Stimulated activated naive CD8-positive, alpha-beta T cell treated with anti-CD3 and anti-CD28 coated beads, Interleukin-15, amount 100 ng/mL, for 72 hours (primary cell): ENCODE data around the gene PPP6R2.
"Not testable (repeated sequence)": the region's sequence is repeated elsewhere in the genome, so short reads cannot be mapped to it uniquely, and the experiment has no call there.

ENCODE experiments used
- ATAC-seq: fragments of 150-1000 bp; cut with Tn5 transposase; 2 replicates; pipeline ENCODE4 v1.10.0; 2021; ENCODE audit warnings: mild to moderate bottlenecking, moderate library complexity
- DNase-seq, 2 donors: peaks; one replicate each; pipeline ENCODE4 v3.0.0; 2021 to 2022
- H3K27ac Mint-ChIP-seq, 2 donors: one replicate each; pipeline ENCODE4 v1.8.0; 2022; ENCODE audit warnings: mild to moderate bottlenecking in 2 of 2, mixed read lengths in 2 of 2, moderate library complexity in 2 of 2
- H3K27me3 Mint-ChIP-seq: one replicate; pipeline ENCODE4 v1.8.0; 2022; ENCODE audit warnings: mixed read lengths
- H3K4me1 Mint-ChIP-seq: one replicate; pipeline ENCODE4 v1.8.0; 2022; ENCODE audit warnings: mild to moderate bottlenecking, mixed read lengths
- H3K4me3 Mint-ChIP-seq, 2 donors: one replicate each; pipeline ENCODE4 v1.8.0; 2022; ENCODE audit warnings: mild to moderate bottlenecking in 2 of 2, mixed read lengths in 2 of 2, moderate library complexity in 1 of 2
- H3K9me3 Mint-ChIP-seq, 2 donors: one replicate each; pipeline ENCODE4 v1.8.0; 2022; ENCODE audit warnings: mixed read lengths in 2 of 2

The PPP6R2 gene

DNA sequence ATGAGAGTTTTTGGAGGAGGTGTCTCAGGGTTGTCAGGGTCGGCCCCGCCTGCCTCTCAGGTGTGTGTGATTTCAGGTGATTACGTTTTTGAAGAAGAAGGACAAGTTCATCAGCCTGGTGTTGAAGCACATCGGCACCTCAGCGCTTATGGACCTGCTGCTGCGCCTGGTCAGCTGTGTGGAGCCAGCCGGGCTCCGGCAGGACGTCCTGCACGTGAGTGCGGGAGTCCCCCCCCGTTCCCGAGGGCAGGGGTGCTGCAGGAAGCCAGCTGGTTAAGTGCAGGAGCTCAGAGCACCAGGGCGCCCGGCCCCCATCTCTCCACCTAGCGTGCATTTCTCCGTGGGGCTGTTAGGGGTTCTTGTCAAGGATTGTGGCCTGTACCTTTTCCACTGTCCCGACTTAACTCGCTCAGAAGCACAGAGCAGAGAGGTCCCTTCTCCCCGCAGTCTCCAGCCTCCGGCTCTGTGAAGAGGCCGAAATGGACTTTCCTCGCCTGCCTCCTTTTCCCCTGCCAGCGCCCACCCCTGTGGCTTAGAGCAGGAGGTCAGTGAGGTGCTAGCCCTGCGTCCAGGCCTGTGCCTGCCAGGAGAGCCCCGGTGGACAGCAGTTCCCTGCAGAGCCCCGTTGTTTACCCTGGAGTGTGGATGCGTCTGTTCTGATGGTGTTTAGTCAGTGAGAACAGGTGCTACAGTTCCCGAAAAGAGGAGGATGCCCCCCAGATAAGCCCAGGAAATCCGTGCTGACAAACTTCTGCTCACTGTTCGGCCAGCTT lies 71.5 kb downstream of the PPP6R2 start:
- Mint-ChIP-seq H3K27ac (peak overlapping the region in 1 of 2 donors; percentile 48), H3K9me3 (no peaks in the 10 kb centered on the region), H3K4me3 (no peak overlapping the region), H3K4me1 (no peaks in the 10 kb centered on the region), H3K27me3 (no peaks in the 10 kb centered on the region)
- DNase-seq (no peak), ATAC-seq (no peak)

DNA sequence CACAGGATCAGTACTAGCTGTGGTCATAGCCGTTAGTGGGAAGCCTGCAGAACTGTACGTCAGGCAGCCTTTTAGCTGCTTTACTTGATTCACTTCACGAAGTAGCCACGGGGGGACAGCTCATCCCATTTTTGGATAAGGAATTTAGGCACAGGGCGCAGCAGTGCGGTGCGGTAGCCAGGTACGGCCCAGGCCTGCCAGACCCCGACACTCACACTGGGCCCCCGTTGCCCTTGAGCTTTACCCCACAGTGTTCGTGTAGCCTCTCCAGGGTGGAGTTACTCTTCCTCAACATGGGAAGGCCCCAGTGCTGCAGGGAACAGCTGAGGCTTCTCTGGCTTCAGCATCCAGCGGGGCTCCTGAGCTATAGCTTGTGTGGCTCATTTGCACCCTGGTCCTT lies 72.3 kb downstream of the PPP6R2 start:
- ATAC-seq (no peak), DNase-seq (no peak)
- Mint-ChIP-seq H3K27me3 (no peaks in the 10 kb centered on the region), H3K4me3 (no peak overlapping the region), H3K9me3 (no peaks in the 10 kb centered on the region), H3K27ac (no peak overlapping the region), H3K4me1 (no peaks in the 10 kb centered on the region)

DNA sequence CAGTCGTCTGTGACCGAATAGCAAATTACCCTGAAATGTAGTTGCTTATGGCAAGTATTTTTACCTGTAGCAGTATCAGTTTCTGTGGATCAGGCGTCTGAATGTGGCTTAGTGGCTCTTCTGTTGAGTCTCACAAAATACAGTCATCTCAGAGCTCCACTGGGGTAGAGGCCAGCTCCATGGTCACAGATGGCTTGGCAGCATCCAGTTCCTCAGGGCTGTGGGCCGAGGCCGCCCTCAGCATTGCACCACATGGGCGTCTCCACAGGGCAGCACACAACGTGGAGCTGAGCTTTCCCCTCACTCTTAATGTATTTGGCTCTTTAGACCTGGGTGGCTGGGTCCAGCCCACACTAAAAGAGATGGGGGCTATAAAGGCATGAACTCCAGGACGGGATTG lies 73.9 kb downstream of the PPP6R2 start:
- DNase-seq (no peak), ATAC-seq (no peak)
- no peak overlapping the region for H3K4me3 Mint-ChIP-seq
- H3K4me1 Mint-ChIP-seq, result no peaks in the 10 kb centered on the region
- no peaks in the 10 kb centered on the region for H3K9me3 Mint-ChIP-seq
- H3K27me3 Mint-ChIP-seq, result no peaks in the 10 kb centered on the region
- H3K27ac Mint-ChIP-seq, result no peak overlapping the region

DNA sequence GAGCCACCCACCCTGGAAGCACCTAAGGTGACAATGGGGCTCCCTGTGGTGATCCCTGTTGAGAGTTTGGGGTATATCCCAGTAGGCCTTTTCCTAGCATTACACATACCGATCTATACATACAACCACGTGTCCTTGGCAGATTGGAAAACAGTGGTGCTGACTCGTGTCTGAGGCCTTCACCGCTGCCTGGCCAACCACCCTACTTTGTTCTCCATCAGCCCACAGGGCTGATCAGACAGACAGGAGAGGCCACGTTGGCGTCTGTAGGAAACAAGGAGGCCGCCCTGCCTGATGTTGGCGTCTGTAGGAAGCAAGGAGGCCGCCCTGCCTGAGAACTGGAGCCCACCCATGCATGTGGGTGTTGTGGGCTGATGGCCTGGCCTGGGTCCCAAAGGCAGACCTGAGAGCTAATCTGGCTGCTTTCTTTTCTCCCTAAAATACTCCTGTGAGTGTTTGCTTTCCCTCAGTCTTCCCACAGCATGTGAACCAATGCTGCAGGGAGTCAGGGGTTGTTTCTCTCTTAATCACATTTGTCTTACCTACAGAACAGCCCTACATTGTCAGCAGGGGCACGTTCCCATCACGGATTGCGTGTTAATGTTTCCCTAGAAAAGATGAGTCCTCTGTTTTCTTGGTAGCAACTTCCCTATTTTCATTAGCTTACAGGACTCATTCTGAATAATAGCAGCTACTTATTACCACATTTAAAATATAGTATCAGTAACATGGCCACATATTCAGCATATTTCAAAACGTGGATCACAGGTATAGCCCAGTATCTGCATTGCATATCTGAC lies 74.5 kb downstream of the PPP6R2 start:
- Mint-ChIP-seq H3K9me3 (no peaks in the 10 kb centered on the region), H3K27ac (no peak overlapping the region), H3K4me3 (no peak overlapping the region), H3K27me3 (no peaks in the 10 kb centered on the region), H3K4me1 (no peaks in the 10 kb centered on the region)
- ATAC-seq, result no peak
- DNase-seq, result no peak

DNA sequence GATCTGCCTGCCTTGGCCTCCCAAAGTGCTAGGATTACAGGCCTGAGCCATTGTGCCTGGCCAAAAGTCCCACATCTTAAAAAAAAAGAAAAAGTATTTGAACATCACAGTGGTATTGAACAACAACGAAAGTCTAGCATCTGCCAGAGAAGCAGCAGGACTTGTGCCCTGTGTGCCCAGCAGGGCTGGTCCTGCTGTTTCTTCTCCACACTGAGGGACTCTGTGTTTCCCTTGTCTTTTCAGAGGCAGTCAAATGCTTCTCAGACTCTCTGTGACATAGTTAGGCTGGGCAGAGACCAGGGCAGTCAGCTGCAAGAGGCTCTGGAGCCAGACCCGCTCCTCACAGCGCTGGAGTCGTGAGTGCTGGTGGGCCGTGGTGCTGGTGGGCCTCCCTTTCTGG lies 75.5 kb downstream of the PPP6R2 start:
- ATAC-seq (no peak), DNase-seq (no peak)
- H3K4me3 Mint-ChIP-seq, result no peak overlapping the region
- peak overlapping the region in 1 of 2 donors; percentile 6 for H3K27ac Mint-ChIP-seq
- no peaks in the 10 kb centered on the region for H3K27me3 Mint-ChIP-seq
- no peaks in the 10 kb centered on the region for H3K9me3 Mint-ChIP-seq
- no peaks in the 10 kb centered on the region for H3K4me1 Mint-ChIP-seq

DNA sequence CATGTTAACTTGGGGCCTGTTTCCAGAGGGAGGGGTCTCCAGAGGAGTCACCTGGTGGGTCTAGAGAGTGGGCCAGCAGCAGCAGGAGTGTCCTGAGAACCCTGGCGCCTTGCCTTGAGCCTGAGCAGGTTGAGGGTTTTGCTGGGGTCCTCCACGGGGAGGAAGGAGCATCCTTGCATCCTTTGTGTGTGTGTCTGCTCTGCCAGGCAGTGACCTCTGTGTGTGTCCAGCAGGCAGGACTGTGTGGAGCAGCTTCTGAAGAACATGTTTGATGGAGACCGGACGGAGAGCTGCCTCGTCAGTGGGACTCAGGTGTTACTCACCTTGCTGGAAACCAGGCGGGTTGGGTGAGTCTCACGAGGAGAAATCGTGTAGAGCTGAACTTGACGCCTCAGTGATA lies 76.0 kb downstream of the PPP6R2 start:
- H3K27ac Mint-ChIP-seq, result peak overlapping the region in 1 of 2 donors; percentile 9
- ATAC-seq (no peak), DNase-seq (no peak)
- no peak overlapping the region for H3K4me3 Mint-ChIP-seq
- H3K27me3 Mint-ChIP-seq, result no peaks in the 10 kb centered on the region
- H3K9me3 Mint-ChIP-seq, result no peaks in the 10 kb centered on the region
- no peaks in the 10 kb centered on the region for H3K4me1 Mint-ChIP-seq

DNA sequence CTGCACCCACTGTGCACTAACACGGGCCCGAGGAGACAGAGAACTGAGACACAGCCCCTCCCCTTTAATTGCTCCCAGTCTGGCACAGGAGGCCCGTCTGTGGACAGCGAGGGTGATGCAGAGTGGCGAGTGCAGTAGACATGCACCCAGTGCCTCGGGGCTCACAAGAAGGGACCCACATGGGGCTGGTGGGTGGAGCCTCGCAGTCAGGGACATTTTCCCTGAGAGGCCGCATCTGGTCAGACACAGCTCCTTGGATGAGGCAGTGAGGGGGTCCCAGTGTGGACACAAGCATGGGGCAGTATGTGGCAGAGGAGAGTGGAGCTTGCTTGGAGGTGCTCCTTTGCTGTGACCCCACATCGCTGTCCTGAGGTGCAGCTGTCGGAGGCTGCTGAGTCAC lies 76.9 kb downstream of the PPP6R2 start:
- Mint-ChIP-seq H3K27ac (peak overlapping the region; percentile 29 to 73), H3K4me1 (no peaks in the 10 kb centered on the region), H3K27me3 (no peaks in the 10 kb centered on the region), H3K9me3 (no peaks in the 10 kb centered on the region), H3K4me3 (no peak overlapping the region)
- no peak for DNase-seq
- no peak for ATAC-seq

DNA sequence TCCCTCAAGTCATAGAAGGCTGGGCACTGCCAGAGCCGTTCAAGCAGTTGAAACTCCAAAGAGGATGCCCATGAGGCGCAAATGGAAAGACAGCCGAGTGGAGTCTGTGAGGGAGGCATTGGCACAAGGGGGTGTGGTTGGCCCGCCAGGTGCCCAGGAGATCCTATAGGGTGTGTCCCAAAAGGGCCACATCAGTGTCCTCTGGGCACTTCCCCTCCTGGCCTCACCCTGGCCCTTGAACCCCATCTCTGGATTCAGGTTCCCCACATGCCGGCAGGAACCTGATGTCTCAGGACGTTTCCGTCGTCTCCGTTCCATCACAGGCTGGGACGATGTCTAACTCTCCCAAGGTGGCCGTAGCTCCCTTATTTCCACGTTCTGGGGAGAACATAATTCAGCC lies 77.5 kb downstream of the PPP6R2 start:
- Mint-ChIP-seq H3K4me3 (no peak overlapping the region), H3K9me3 (no peaks in the 10 kb centered on the region)

DNA sequence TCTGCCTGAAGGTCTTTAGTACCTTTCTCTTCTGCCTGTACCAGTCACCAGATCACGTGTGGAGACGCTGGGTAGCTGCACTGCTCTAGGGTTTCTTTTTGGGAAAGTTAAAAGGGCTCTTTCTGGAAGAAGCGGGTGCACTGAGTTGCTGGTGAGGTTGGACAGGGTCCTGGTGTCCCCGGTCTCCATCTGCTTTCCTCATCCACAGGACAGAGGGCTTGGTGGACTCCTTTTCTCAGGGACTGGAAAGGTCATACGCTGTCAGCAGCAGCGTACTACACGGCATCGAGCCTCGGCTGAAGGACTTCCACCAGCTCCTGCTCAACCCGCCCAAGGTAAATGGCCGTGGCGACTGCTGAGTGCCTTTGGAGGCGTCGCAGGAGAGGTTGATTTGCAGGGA lies 78.9 kb downstream of the PPP6R2 start:
- ATAC-seq, result no peak
- DNase-seq, result no peak
- no peak overlapping the region for H3K27ac Mint-ChIP-seq
- H3K9me3 Mint-ChIP-seq, result no peaks in the 10 kb centered on the region
- H3K27me3 Mint-ChIP-seq, result no peaks in the 10 kb centered on the region
- no peaks in the 10 kb centered on the region for H3K4me1 Mint-ChIP-seq
- no peak overlapping the region for H3K4me3 Mint-ChIP-seq

More for the DNA sequence above, 77.5 kb downstream of the PPP6R2 start:
- Mint-ChIP-seq H3K27ac (no peak overlapping the region), H3K27me3 (no peaks in the 10 kb centered on the region), H3K4me1 (no peaks in the 10 kb centered on the region)
- ATAC-seq, result no peak
- no peak for DNase-seq

DNA sequence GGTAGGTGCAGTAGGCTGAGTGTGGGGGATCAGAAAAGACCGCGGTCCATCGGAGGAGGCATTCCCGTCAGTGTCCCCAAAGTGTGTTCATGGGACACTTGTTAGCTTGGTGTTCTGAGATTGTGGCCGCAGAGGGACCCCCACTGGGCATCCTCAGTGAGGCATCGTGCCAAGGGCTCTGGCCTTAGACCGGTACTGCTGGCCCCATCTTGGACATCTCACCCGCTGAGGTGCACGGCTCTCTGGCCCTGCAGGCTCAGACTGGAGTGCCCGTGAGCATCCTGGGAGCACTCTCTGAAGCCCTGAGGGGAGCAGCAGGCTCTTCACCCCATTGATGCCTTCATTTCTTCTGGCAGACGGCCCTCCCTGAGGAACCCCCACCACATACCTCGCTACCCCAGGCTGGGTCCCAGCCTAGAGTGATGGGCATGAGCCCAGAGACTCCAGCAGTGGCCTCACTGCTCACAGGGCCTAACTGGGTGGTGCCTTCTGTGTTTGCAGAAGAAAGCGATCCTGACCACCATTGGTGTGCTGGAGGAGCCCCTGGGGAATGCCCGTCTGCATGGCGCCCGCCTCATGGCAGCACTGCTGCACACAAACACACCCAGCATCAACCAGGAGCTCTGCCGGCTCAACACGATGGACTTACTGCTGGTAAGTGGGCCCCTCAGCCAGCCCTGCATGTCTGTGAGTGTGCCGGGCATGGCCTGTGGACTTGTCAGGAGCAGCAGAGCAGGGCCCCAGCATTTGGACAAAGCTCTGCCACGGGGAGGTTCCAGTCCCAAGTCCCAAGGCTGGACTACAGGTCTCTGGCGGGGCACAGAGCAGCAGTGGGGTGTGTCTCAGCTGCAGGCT lies 80.1 kb downstream of the PPP6R2 start:
- Mint-ChIP-seq H3K27me3 (no peaks in the 10 kb centered on the region), H3K27ac (no peak overlapping the region), H3K9me3 (no peaks in the 10 kb centered on the region), H3K4me3 (no peak overlapping the region), H3K4me1 (no peaks in the 10 kb centered on the region)
- ATAC-seq (no peak), DNase-seq (no peak)

DNA sequence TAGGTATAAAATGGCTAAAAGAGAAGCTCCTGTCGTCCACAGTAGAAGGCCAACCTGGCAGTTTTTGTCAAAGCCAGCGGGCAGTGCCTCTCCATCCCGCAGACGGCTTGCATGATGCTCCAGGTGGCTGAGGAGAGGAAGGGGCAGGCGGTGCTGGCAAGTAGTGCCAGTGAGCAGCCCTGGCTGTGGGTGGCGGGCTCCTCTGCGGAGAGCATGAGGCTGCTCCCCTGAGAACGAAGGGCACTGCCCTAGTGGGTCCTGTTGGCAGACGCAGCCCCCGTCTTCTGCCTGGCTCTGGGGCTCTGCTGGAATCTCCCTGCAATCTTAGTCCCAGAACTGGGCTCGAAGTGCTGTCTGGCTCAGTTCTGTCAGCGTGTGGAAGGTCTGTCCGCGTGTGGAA lies 80.8 kb downstream of the PPP6R2 start:
- Mint-ChIP-seq H3K9me3 (no peaks in the 10 kb centered on the region), H3K4me3 (no peak overlapping the region), H3K27me3 (no peaks in the 10 kb centered on the region), H3K4me1 (no peaks in the 10 kb centered on the region), H3K27ac (no peak overlapping the region)
- ATAC-seq (no peak), DNase-seq (no peak)

DNA sequence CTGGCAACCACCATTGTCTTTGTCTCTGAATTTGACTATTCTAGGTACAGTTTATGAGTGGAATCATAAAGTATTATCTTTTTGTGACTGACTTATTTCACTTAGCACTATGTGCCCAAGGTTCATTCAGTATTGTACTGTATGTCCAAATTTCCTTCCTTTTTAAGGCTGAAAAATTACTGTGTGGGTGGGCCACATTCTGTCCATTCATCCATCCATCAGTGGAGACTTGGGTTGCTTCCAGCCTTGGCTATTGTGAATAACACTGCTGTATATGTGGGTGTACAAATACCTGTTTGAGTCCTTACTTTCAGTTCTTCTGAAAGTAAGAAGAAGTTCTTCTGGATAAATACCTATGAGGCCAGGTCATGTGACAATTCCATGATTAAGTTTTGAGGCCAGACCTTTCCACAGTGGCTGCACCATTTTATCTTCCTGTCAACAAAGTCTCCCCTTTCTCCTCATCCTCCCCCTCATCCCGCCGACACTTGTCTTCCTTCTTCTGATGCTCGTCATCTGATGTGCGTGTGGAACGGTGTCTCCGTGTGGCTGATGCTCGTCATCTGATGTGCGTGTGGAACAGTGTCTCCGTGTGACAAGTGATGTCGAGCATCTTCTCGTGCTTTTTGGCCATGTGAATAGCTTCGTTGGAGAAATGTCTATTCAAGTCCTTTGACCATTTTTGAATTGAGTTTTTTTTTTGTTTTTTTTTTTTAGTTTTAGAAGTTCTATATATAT lies 82.2 kb downstream of the PPP6R2 start:
- ATAC-seq (no peak), DNase-seq (no peak)
- Mint-ChIP-seq H3K27ac (peak overlapping the region in 1 of 2 donors; percentile 21), H3K4me1 (no peaks in the 10 kb centered on the region), H3K9me3 (no peaks in the 10 kb centered on the region), H3K4me3 (no peak overlapping the region), H3K27me3 (no peaks in the 10 kb centered on the region)

DNA sequence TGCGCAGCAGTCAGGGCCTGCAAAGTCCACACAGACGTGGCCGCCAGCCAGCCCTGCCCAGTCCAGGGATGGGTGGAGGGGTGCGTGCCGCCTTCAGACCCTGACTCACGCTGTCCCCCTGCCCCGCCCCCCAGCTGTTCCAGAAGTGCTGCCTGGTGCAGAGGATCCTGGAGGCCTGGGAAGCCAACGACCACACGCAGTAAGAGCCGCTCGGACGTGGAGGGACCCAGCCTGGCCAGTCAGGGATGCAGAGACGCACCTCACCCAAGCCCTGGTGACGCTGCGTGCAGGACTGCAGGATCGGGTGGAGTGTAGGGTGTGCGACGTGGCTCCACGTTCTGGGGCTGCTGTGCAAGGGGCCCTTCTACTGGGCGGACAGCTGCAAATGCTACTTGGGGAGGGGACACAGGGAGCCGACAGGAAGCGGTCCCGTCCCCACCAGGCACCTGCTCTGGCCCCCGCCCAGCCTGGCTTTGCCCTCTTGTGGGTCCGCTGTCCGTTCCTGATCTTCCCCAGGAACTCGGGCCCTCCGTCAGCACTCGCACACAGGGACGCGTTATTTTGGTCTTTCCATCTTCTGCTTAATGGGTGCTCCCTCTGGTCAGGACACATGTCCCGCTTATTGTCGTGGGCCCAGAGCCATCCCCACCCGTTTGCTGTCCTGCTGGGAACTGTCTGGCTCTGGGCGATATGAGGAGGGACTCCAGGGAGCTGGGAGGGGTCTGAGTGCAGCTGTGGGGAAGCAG lies 89.2 kb downstream of the PPP6R2 start:
- DNase-seq (no peak), ATAC-seq (peak; percentile 26)
- no peaks in the 10 kb centered on the region for H3K4me1 Mint-ChIP-seq
- H3K27me3 Mint-ChIP-seq, result no peaks in the 10 kb centered on the region
- no peak overlapping the region for H3K4me3 Mint-ChIP-seq
- H3K9me3 Mint-ChIP-seq, result no peaks in the 10 kb centered on the region
- H3K27ac Mint-ChIP-seq, result no peak overlapping the region

DNA sequence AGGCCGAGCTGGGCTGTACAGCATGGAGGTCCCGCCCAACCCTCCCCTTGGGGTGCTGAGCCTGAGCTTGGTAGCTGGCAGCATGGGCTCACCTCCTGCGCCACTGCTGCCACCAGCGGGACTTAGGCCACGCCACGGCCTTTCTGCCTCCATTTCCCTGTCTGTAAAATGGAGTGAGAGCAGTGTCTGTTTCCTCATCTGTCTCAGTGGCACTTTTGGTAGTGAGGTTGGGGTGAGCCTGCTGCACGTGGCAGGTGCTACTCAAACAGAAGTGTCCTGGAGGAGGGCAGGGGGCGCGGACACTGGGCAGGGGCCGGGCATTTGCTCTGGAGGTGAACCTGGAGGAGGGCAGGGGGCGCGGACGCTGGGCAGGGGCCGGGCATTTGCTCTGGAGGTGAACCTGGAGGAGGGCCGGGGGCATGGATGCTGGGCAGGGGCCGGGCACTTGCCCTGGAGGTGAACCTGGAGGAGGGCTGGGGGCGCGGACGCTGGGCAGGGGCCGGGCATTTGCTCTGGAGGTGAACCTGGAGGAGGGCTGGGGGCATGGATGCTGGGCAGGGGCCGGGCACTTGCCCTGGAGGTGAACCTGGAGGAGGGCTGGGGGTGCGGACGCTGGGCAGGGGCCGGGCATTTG lies 89.9 kb downstream of the PPP6R2 start:
- H3K4me3 Mint-ChIP-seq, H3K4me1 Mint-ChIP-seq, H3K27me3 Mint-ChIP-seq, H3K9me3 Mint-ChIP-seq, DNase-seq, ATAC-seq: not testable (repeated sequence)
- peak overlapping the region in 1 of 2 donors; percentile 71 for H3K27ac Mint-ChIP-seq
